HCT116 (cell line): Measurements from ENCODE around the gene NELL1.

Source experiments
- EZH2 ChIP-seq: fragments of 200-600 bp; sonication (generic); IDR thresholded peaks from 2 replicates; pipeline ENCODE4 v1.6.1; 2017; ENCODE audit warnings: antibody characterized with exemption, mixed run types
- EZH2phosphoT487 ChIP-seq: fragments of 200-600 bp; IDR thresholded peaks from 2 replicates; pipeline ENCODE4 v1.6.1; 2018; ENCODE audit warnings: antibody characterized with exemption, borderline replicate concordance

DNA sequence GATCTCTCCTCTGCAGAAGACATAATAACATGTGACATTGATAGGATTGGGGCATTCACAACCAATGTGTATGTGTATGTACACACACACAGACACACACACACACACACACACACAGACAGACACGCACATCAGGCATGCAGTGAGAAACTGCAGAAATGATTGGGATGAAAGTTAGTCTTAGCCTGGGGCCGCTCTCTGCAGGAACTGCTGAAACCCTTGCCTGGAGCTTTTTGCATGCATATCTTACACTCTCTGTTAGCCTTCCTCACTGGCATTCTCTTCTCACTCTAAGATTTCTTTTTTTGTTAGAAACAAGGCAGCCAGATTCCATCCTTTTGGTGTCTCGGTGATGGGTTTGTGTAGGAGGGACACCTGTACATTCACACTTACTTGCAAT, 337.9 kb downstream of the NELL1 start:
- TF ChIP-seq EZH2phosphoT487 = no peak
- TF ChIP-seq EZH2 = no peak
